Measurements from ENCODE around the gene KIF9.
"Not testable (repeated sequence)": the region's sequence is repeated elsewhere in the genome, so short reads cannot be mapped to it uniquely, and the experiment has no call there.

The KIF9 gene

GRCh38 chr3:47282424-47283192 lies at the start of gene KIF9, which contains the start of gene KLHL18:
KIF9 (minus strand) TSS chr3:47282799; CDS start chr3:47277374, 5,425 bp downstream.
KLHL18 (plus strand) TSS chr3:47282944; CDS start chr3:47282966, 22 bp downstream.
- DNase-seq = peak; percentile 93

- peak; percentile 82 for DNase-seq
These were observed 41.8 kb upstream of the KIF9 start for GRCh38 chr3:47324278-47324865.

GRCh38 chr3:47323431-47324277 lies 41.1 kb upstream of the KIF9 start:
- DNase-seq = peak; percentile 67

GRCh38 chr3:47319956-47320355 lies 37.4 kb upstream of the KIF9 start:
- DNase-seq = no peak

- DNase-seq = no peak
These were observed 36.3 kb upstream of the KIF9 start for GRCh38 chr3:47318916-47319315.

- not testable (repeated sequence) for DNase-seq
These were observed 33.6 kb upstream of the KIF9 start for GRCh38 chr3:47316151-47316550.

GRCh38 chr3:47315069-47315647 lies 32.6 kb upstream of the KIF9 start:
- peak; percentile 22 for DNase-seq

GRCh38 chr3:47314056-47314764 lies 31.6 kb upstream of the KIF9 start:
- DNase-seq = no peak

- DNase-seq = no peak
These were observed 30.9 kb upstream of the KIF9 start for GRCh38 chr3:47313341-47314055.

GRCh38 chr3:47310391-47310790 lies 27.8 kb upstream of the KIF9 start:
- DNase-seq = no peak

GRCh38 chr3:47309231-47309630 lies 26.6 kb upstream of the KIF9 start:
- DNase-seq = not testable (repeated sequence)

GRCh38 chr3:47306022-47306421 lies 23.4 kb upstream of the KIF9 start:
- no peak for DNase-seq

GRCh38 chr3:47301456-47301855 lies 18.9 kb upstream of the KIF9 start:
- no peak for DNase-seq

- DNase-seq = no peak
These were observed 17.1 kb upstream of the KIF9 start for GRCh38 chr3:47299381-47300318.

GRCh38 chr3:47298439-47298838 lies 15.8 kb upstream of the KIF9 start:
- DNase-seq = no peak

- DNase-seq = no peak
These were observed 14.1 kb upstream of the KIF9 start for GRCh38 chr3:47296562-47297302.

- DNase-seq = no peak
These were observed 13.4 kb upstream of the KIF9 start for GRCh38 chr3:47295976-47296375.

- DNase-seq = no peak
These were observed 12.7 kb upstream of the KIF9 start for GRCh38 chr3:47295322-47295721.

- no peak for DNase-seq
These were observed 11.8 kb upstream of the KIF9 start for GRCh38 chr3:47294392-47294791.

- DNase-seq = no peak
These were observed 11.2 kb upstream of the KIF9 start for GRCh38 chr3:47293822-47294221.

Measured in fibroblast of upper back skin (primary cell).